Measurements from ENCODE around the gene PCID2.

Gene PCID2

GRCh38 chr13:113141601-113141970, 66.9 kb downstream of the PCID2 start:
- H3K4me3 ChIP-seq (ENCODE audit: low read depth in 1 of 2, low read length in 1 of 2) = no peak overlapping the region
- TF ChIP-seq, protein P1, sequence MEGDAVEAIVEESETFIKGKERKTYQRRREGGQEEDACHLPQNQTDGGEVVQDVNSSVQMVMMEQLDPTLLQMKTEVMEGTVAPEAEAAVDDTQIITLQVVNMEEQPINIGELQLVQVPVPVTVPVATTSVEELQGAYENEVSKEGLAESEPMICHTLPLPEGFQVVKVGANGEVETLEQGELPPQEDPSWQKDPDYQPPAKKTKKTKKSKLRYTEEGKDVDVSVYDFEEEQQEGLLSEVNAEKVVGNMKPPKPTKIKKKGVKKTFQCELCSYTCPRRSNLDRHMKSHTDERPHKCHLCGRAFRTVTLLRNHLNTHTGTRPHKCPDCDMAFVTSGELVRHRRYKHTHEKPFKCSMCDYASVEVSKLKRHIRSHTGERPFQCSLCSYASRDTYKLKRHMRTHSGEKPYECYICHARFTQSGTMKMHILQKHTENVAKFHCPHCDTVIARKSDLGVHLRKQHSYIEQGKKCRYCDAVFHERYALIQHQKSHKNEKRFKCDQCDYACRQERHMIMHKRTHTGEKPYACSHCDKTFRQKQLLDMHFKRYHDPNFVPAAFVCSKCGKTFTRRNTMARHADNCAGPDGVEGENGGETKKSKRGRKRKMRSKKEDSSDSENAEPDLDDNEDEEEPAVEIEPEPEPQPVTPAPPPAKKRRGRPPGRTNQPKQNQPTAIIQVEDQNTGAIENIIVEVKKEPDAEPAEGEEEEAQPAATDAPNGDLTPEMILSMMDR (IDR thresholded peaks at IDR 0.05) = no peak
- H3K36me3 ChIP-seq = no peaks in the 10 kb centered on the region
- no peak overlapping the region for H3K27ac ChIP-seq
- no peaks in the 10 kb centered on the region for H3K9me3 ChIP-seq
- peaks cover 9% of the 10 kb centered on the region for H3K27me3 ChIP-seq
- H3K4me1 ChIP-seq (ENCODE audit: control insufficient read depth in 1 of 2, insufficient read depth in 1 of 2, low read depth in 1 of 2, low read length in 1 of 2) = no peaks in the 10 kb centered on the region

DNA sequence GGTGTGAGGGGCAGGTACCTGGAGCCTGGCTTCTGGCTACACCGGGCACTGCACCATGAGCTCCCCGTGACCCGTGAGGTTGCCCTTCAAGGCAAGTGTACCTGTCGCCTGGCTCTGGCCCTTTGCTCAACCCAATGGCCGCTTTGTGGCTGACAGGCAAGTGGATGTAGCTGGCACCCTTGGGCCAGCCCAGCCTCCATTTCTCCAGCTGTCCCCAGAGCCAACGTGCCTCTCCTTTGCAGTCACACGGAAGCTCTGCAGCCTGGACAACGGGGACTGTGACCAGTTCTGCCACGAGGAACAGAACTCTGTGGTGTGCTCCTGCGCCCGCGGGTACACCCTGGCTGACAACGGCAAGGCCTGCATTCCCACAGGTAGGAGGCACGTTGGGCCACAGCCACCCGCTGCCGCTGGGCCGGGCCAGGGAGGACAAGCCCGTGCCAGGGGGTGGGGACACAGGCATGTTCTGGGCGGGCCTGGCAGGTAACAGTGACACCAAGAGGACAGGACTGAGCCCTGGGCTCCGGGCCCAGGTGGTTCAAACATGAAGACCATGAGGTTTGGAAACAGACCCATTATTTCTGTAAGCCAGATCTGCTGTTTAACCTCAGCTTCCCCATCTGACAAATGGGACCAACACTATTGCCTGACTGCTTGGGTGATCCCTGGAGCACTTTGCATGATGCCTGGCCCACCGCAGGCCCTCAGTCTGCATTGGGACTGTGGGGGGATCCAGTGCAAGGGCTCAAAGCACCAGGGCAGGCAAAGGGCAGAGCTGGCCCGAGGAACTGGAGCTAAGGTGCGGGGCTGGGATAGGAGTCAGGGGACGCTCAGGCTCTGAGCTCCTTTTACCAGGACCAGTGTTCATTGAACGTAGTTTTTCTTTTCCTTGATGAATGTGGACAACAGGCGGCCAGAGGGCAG, 67.5 kb downstream of the PCID2 start:
- Histone ChIP-seq H3K4me1 (ENCODE audit: control insufficient read depth in 1 of 2, insufficient read depth in 1 of 2, low read depth in 1 of 2, low read length in 1 of 2) (no peaks in the 10 kb centered on the region), H3K27ac (no peak overlapping the region), H3K27me3 (peaks cover 9% of the 10 kb centered on the region), H3K9me3 (no peaks in the 10 kb centered on the region), H3K36me3 (no peaks in the 10 kb centered on the region), H3K4me3 (ENCODE audit: low read depth in 1 of 2, low read length in 1 of 2) (no peak overlapping the region)
- TF ChIP-seq, protein P1 (IDR thresholded peaks at IDR 0.05) = no peak

DNA sequence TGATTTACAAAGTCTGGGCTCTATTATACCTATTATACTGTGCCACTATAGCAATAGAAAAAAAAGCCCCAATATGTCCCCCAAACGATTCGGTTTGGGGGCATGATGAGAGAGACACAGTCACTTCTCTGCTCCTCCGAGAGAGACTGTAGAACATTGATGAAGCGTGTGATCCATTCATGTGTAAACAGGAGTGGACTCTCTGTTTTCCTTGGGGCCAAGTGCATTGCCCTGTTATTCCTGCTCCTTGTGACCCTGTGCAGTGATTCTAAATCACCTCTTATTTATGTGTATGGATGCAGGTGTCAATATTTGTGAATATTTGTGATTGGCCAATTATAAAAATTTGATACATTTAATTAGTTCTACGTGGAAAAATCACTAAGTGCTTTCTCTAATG, 68.9 kb downstream of the PCID2 start:
- no peak overlapping the region for H3K27ac ChIP-seq
- H3K27me3 ChIP-seq = peaks cover 18% of the 10 kb centered on the region
- H3K4me3 ChIP-seq (ENCODE audit: low read depth in 1 of 2, low read length in 1 of 2) = no peak overlapping the region
- H3K9me3 ChIP-seq = no peaks in the 10 kb centered on the region
- TF ChIP-seq, protein P1 (IDR thresholded peaks at IDR 0.05) = no peak
- no peaks in the 10 kb centered on the region for H3K36me3 ChIP-seq
- no peaks in the 10 kb centered on the region for H3K4me1 ChIP-seq (ENCODE audit: control insufficient read depth in 1 of 2, insufficient read depth in 1 of 2, low read depth in 1 of 2, low read length in 1 of 2)

- Histone ChIP-seq H3K4me3 (ENCODE audit: low read depth in 1 of 2, low read length in 1 of 2) (no peak overlapping the region), H3K36me3 (no peaks in the 10 kb centered on the region), H3K27me3 (peaks cover 24% of the 10 kb centered on the region), H3K27ac (no peak overlapping the region), H3K4me1 (ENCODE audit: control insufficient read depth in 1 of 2, insufficient read depth in 1 of 2, low read depth in 1 of 2, low read length in 1 of 2) (no peaks in the 10 kb centered on the region), H3K9me3 (no peaks in the 10 kb centered on the region)
- TF ChIP-seq, protein P1 (IDR thresholded peaks at IDR 0.05) = no peak
Measured at GRCh38 chr13:113138792-113139551, 69.5 kb downstream of the PCID2 start.

DNA sequence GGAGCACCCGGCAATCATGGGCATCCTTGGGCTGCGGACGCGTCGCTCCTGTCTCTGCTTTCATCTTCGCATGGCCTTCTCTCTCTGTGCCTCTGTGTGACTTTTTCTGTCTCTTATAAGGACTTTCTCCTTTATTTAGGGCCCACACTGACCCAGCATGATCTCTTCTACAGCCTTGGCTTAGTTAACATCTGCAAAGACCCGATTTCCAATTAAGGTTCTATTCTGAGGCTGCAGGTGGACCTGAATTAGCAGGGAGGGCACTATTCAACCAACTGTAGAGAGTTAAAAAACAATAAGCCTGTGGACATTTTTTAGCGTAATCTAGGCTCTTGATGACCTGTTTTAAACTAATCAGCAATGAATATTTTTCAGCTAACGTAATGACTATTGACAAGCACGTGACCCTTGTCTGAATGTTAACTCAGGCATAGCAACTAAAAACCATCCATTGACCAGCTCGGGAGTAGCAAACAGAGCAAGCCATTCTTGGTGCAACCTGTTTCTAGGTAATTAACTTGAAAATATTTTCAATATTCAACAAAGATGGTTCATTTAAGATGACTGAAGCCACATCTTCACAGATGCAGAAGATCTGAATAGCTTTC, 70.7 kb downstream of the PCID2 start:
- no peak overlapping the region for H3K27ac ChIP-seq
- H3K4me1 ChIP-seq (ENCODE audit: control insufficient read depth in 1 of 2, insufficient read depth in 1 of 2, low read depth in 1 of 2, low read length in 1 of 2) = no peaks in the 10 kb centered on the region
- H3K27me3 ChIP-seq = peaks cover 35% of the 10 kb centered on the region
- no peaks in the 10 kb centered on the region for H3K36me3 ChIP-seq
- no peaks in the 10 kb centered on the region for H3K9me3 ChIP-seq
- TF ChIP-seq, protein P1 (IDR thresholded peaks at IDR 0.05) = no peak
- H3K4me3 ChIP-seq (ENCODE audit: low read depth in 1 of 2, low read length in 1 of 2) = no peak overlapping the region

Data from neutrophil (primary cell).